GM19372 (cell line): ENCODE measurements around the gene IL12A.

Experiments
- ATAC-seq: cut with Tn5 transposase; IDR thresholded peaks from one replicate; pipeline ENCODE4 v1.9.1; 2021; ENCODE audit warnings: mild to moderate bottlenecking, low read depth, moderate library complexity; ENCODE audit not compliant: unreplicated experiment

The IL12A gene

DNA sequence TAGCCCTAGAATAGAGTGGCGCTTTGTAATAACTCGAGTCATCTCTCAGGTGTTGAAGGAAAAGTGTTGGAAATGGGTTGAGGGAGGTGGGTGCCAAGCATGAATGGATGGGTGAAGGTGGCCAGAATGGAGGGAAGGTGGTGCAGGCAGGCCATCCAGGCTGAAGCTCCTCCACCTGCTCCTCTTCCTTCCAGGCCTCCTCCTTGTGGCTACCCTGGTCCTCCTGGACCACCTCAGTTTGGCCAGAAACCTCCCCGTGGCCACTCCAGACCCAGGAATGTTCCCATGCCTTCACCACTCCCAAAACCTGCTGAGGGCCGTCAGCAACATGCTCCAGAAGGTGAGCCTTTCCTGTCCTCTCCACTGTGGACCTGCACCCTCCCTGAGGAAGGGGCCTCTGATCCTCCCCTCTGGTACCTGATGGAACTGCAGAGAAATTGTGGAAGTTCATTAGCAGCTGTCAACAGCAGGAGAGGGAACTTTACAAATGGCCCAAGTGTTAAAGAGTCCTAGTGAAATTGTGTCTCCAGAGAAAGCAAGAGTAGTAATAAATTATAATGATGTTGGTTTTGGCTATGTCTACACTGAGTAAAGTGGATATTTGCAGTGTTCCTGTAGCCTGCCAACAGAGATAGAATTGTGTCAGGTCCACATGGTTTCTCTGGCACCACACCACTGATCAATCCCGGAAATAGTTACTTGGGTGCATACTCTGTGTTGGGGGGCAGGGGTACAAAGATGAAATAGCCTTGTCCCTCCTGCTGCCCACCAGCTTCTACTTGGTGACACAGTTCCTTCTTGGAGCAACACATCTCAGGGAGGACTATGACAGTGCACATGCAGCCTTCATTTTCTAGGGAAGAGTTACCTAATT is 1.6 kb downstream of the IL12A start:
- no peak for ATAC-seq

DNA sequence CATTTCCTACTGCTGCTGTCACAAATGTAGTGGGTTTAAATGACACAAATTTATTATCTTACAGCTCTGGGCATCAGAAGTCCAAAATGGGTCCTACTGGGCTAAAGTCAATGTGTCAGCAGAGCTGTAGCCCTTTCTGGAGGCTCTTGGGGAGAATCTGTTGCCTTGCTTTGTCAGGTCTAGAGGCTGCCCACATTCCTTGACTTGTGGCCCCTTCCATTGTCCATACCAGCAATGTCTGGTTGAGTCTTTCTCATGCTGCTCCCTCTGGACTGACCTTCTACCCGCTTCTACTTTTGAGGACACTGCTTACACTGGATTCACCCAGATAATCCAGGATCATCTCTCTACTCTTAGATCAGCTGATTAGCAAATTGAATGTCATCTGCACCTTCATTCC is 3.0 kb downstream of the IL12A start:
- no peak for ATAC-seq

DNA sequence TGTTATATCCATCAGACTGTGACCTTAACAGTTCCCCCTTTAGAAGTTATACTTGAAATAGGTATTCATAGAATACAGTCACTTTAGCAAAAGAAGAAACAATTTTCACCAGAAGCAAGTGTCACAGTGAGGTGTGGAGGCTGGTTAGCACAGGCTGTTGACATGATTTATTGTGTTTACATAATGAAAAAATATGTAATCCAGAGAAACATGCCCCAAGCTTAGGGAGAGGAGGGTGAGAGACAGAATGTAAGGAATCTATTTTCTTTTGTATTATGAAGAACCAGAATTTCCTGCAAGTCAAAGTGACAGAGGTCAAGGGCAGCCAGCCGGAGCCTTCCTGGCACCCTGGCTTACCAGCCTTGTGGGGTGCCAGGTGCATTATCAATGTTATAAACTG is 4.0 kb downstream of the IL12A start:
- no peak for ATAC-seq

DNA sequence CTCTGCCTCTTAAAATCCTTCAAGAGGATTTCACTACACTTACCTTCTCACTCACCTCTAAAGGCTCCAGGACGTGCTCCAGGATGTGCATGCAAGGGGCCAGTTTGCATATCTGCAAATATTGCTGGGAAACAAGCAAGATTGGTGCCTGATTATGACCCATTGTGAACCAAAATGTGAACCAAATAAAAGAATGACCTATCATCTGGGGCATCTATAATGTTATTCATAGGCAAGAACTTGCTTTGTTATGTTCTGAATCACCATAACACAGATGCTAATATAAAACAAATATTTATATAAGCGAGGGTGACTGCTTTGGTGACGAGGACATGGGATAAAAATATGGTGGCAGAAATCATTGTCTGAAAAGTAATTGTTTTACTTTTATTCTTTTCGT is 5.5 kb downstream of the IL12A start:
- no peak for ATAC-seq

DNA sequence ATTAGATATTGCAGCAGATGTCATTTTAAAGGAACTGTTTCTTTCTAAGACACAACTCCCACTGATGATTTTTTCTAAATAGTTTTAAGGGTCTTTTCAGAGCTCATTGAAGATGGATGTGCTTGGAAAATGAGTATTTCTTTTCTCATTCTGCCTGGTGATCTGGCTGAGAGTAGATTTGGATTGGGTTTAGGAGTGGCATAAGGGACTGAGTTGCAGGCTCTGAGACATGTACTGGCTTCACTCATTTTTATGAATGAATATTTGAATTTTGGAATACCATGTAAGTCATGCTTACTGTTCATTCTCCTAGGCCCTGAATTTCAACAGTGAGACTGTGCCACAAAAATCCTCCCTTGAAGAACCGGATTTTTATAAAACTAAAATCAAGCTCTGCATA is 6.5 kb downstream of the IL12A start:
- no peak for ATAC-seq

DNA sequence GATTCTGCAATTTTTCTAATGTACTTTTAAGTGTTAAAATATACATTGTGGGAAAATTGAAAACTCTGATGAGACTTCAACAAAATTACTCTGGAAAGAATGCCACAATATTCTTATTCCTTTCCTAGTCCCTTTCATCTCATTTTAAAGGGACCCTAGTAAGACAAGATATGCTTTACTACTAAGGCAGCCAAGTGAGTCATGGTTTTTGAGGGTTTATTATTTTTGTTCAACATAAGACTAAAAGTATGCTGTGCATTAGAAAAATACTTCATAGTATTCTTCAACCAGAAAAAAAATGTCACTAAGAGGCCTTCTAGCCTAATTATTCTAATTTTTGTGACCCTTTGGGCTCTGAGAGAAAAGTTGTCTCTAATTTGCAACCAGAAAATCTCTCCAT is 7.4 kb downstream of the IL12A start:
- no peak for ATAC-seq

DNA sequence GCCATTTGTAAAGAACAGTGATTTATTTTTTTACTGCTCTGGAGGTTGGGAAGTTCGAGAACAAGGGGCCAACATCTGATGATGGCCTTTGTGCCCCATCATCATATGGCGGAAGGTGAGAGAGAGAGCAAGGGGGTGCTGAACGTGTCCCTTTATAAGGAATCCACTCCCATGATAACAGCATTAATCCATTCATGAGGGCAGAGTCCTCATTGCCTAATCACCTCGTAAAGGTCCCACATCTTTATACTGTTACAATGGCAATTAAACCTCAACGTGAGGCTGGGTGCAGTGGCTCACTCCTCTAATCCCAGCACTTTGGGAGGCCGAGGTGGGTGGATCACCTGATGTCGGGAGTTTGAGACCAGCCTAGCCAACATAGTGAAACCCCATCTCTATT is 8.3 kb downstream of the IL12A start:
- no peak for ATAC-seq

DNA sequence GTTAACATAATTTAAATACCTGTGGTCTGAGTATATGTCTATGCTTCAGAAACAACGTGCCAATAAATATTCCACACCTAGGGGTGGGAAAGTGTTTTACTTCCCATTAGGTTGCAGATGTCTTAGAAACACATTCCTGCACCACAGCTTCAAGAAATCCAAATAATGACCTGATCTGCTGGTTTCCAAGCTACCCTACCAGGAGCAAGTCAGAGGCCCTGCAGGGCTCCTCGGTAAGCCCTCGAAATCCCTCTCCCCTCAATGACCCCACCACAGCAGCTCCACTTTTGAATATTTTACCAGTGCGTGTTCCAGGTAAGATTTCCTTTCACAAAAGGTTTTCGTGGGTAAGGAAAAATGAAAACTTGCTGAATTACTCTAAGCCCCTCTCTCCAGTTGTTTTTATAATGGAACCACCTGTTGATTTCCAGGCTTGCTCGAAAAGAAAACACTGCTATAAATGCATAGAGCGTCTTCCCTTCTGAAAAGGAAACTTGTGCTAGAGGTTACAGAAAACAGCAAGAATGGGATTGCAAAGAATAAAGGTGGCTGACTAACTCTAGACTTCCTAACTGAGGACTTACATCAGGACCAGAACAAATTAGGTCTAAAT is 12.6 kb downstream of the IL12A start:
- no peak for ATAC-seq

DNA sequence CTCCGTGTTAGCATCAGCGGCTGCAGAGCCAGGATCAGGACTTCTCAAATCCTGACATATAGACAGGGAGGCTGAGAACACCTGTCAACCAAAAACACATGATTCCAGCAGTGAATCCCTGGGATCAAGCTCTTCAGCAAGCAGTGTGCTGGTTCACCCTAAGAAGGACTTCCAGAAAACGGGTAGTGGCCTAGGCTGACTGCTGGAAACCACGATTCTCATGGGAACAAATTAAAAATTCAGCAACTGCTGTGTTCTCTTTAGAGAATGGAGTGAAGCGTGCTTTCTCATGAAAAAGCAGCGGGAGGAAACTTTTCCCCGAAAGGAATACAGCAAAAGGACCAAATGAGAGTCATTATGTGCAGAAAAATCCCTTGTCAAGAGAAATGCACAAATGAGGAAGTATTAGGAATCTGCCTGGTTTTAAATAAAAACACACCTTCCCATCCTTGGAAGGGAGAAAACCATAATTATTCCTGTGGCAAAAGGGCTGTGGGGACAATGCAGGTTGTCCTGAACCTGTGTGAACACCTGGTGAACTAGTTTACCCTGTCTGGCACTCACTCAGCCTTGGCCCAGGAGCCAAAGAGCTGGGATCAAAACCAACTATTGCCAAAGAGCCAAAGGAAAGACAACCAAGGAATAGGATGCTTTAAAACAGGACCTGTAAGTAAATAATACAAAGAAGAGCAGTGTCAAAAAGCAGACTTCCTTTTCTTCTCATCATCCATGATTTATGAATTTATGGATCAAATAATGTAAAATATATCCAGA is 13.4 kb downstream of the IL12A start:
- no peak for ATAC-seq

DNA sequence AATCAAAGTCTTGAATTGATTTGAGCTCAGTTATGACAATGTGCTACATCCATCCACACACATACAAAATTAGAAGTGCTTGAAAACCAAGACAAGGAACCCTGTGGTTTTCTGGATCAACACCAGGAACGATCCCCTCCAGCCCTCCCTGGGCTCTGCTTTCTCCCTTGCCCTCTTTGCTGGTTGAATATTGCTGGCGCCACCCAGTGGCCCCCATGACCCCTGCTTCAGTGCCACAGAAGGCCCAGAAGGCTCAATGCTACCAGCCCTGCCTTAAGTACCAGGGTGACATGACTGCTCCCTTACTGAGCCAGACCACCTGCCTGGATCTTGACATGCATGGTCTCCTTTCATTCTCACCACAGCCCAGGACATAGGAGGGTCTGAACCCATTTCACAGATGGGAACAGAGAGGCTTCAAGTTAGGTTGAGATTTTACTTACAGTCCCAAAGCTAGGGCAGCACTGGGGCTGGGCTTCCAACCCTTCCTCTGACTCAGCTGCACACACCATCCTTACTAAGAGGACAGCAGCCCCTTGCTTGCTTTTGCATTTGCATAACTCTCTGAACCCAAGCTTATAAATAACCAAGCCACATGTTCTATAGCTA is 15.0 kb downstream of the IL12A start:
- ATAC-seq = peak; percentile 83

DNA sequence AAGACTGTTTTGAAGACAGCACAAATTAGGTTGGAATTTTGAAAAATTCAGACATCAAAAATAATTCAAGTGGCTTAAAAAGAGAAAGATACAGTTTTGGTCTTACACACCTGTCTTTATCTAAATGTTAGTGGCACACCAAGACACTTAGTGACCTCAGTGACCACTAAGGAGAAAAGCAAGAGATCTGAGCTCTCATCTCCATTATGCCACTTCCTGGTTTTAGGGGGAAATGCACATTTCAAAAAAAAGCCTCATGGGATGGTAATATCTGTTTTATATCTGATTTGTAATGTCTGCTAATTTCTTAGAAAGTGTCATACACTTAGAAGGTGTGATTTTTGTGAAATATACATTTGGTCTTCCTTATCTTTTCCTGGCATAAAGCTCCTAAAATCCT is 16.4 kb downstream of the IL12A start:
- no peak for ATAC-seq

DNA sequence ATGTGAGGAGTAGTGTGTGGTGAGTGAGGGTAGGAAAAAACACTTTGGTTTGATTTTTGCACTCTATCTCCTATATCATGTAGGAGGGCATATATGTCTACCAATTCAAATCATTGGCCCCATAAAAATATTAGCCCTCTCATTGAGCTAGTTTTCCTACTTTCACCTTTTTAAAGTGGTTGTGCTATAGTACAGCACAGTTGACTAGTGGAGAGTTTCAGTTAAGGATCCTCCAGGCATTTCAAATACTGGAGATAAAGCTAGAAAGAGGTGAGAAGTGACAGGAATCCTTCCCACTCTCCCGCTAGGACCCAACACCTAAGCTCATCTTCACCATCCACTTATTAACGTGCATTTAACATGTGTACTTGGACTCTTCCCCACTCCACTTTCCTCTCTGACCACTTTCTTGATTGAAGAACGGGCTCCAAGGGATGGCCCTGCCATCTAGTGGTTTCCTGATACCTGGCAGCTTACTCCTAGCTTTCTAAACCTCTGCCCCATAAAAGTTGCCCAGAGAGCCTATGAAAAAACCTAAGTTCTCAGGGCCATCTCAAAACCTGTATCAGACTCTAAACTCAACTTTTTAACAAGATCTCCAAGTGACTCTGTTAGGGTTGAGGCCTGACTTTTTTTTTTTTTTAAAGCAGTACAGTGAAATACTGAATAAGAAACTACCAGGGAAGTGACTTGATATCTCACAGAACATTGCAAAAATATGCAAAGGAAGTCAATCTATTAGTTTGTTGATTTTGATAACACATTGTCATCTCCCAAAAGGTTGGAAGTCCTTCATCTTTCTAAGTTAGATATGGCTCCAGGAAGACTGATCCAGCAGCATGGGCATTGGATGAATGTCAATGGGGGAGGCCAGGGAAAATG is 17.9 kb downstream of the IL12A start:
- ATAC-seq = no peak

DNA sequence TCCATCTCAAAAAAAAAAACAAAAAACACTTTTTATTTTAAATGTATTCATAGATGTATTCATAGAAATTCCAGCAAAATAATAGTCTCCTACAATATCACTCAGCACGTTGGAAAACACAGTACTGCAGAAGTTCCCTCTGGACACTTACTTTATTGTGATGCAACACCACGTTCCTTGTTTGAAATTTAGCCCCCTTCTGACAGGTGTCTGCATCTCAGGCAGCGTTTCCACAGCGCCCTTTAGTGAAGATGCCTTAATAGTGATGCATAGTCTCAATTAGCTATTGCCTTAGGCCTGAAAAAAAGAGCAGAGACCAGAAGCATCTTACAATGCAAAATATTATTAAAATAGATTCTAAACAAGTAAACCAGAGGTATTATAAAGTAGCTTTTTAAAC is 20.3 kb downstream of the IL12A start:
- ATAC-seq = no peak

DNA sequence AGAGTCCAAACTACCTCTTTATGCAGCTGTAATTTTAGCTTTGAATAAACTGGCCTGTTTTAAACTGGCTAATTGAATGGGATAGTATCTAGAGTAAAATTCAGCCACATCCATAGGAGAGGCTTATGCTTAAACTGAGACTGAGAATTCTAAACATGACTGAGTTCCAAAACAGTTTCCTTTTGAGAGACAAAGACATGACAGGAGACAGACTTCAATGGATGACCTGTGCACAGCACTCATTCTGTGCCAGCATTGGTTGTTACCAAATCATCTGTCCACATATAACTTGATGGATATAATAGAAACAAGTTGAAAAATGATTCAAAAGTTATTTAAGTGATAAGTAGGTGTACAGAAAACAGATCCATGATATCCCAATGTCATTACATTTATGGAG is 20.9 kb downstream of the IL12A start:
- ATAC-seq = no peak

DNA sequence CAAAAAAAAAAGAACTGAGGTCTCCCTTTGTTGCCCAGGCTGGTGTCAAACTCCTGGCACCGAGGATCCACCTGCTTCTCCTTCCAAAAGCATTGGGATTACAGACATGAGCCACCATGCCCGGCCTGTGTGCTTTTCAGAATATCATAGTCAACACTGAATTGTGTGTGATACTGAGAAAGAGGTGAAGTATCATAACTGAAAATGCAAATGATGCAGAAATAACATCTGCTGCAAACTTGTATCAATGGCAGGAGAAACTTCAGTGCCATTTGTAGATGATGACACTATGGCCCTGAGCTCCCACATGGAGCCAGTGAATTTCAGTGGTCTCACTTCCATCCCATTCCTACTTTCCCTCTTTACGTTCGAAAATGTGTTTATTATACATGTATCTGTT is 21.9 kb downstream of the IL12A start:
- ATAC-seq = peak; percentile 55

DNA sequence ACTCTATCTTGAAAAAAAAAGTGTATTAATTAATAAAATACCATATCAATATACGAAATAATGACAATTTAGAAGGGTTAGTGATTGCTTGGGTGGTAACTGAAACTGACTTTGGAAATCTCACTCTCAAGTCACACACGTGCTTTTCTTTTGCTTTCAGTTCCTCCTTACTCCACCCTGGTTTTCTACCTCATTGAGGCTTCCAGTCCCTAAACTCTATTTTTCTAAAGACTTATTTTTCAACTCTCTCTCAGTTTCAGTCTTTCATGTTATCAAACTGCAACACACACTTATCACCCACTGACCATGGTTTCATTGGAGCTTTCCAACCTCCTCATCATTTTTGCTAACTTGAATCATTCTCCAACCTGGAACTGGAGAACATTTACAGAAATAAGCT is 23.5 kb downstream of the IL12A start:
- peak; percentile 75 for ATAC-seq

DNA sequence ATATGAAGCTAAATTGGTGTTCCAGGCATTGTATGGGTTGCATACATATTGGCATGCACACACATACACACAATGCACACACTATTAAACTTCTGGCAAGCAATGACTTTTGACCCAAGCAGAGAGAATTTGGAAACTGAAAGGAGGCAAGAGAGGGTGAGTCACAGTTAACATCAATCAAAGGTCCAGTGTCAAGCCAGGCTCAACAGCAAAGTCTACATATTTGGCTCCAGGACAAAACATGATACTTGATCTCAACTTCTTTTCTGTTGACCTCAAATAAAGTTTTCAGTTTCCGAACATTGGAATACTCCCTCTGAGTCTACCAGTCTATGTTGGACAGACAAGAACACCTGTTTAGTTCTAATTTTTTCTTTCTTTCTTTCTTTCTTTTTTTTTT is 28.3 kb downstream of the IL12A start:
- ATAC-seq = no peak

DNA sequence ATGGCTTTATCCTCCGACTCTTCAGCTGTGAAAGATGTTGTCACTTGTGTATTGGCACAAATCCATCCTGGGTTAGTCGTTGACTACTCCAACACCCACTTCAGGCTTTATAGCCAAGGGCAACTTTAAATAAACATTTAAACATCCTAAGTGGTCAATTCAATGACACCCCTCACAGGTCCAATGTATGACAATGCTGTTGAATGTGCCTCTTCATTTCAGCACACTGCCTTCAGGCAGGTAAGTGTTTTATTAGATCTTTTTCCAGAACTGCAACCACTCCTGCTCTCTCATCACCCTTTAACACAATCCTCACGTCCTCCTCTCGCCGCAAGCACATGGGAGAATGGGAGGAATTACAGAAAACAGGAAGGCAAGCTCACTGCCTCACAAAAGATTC is 30.3 kb downstream of the IL12A start:
- ATAC-seq = no peak

DNA sequence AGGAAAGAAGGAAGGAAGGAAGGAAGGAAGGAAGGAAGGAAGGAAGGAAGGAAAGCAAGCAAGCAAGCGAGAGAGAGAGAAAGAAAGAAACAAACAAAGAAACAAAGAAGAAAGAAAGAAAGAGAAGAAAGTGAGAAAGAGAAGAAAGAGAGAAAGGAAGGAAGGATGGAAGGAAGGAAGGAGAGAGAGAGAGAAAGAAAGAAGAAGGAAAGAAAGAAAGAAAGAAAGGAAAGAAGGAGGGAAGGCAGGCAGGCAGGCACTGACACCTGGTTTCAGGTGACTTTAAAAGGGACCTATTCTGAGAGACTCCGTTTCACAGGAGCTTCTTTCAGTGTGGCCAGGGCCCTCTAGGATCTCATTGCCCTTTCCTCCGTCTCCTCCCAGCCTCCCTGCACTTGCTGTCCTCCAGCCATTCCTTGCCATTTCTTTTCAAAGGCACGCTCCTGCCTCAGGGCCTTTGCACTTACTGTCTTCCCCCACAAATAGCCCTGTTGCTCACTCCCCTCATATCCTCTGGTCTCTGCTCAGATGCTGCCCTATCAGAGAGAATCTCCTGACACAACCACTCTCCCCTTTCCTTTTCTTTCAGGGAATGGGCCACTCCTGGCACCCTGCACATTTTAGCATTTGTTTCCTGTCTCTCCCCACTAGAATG is 31.5 kb downstream of the IL12A start:
- ATAC-seq = no peak

DNA sequence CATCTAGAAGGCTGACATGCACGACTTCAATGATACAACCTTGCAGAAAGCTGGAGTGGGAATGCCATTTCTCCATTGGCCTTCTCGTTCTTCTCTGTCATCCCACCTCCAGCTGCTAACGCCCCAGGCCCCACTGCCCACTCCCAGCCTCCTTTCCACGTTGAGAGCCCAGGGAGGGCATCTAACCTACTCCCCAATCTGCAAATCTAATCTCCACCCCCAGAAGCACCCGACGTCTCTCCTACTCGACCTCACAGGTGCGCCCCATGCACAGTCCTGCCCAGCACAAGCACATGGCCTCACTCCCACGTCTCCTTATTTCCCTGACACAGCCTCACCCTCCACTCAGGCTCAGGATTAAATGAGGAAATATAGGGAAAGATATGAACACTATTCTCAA is 33.4 kb downstream of the IL12A start:
- no peak for ATAC-seq
